Suprapubic skin (tissue), 4 donors: ENCODE results near the gene ALAS1. TPM values are rescaled to one million over a fixed set of nuclear protein-coding genes. Genes with fewer than 3 reads are reported as not detected.

ENCODE experiments used
- DNase-seq, 2 donors: peaks; one replicate each; pipeline ENCODE4 v3.0.0-alpha.2; 2019; ENCODE audit warnings: low spot score in 2 of 2
- H3K27ac ChIP-seq: fragments of 200-600 bp; sonication (generic); one replicate; pipeline ENCODE4 v1.5.1; 2019
- H3K27me3 ChIP-seq: fragments of 200-600 bp; sonication (generic); one replicate; pipeline ENCODE4 v1.5.1; 2019
- H3K36me3 ChIP-seq: fragments of 200-600 bp; sonication (generic); one replicate; pipeline ENCODE4 v1.5.1; 2019
- H3K4me1 ChIP-seq: fragments of 200-600 bp; sonication (generic); one replicate; pipeline ENCODE4 v1.5.1; 2019
- H3K4me3 ChIP-seq: fragments of 200-600 bp; sonication (generic); one replicate; pipeline ENCODE4 v1.5.1; 2019; ENCODE audit warnings: mild to moderate bottlenecking
- H3K9me3 ChIP-seq: fragments of 200-600 bp; sonication (generic); one replicate; pipeline ENCODE4 v1.5.1; 2019
- CTCF ChIP-seq, 2 donors: fragments of 200-600 bp in 1 of 2; fragments of 450-650 bp in 1 of 2; sonication (generic) in 1 of 2; IDR thresholded peaks; one replicate each; pipeline ENCODE4 v1.5.1; 2016 to 2019; ENCODE audit warnings: antibody characterized with exemption in 2 of 2, mild to moderate bottlenecking in 1 of 2, moderate library complexity in 1 of 2
- EP300 ChIP-seq: sonication (generic); formaldehyde crosslinking; IDR thresholded peaks from one replicate; pipeline ENCODE4 v1.6.1; 2017; ENCODE audit warnings: antibody characterized with exemption
- POLR2A ChIP-seq, 2 donors: fragments of 450-650 bp; IDR thresholded peaks; one replicate each; pipeline ENCODE4 v1.6.1; 2017; ENCODE audit warnings: antibody characterized with exemption in 2 of 2, mild to moderate bottlenecking in 2 of 2, moderate library complexity in 2 of 2
- POLR2AphosphoS5 ChIP-seq, 3 donors: sonication (generic); formaldehyde crosslinking; IDR thresholded peaks; one replicate each; pipeline ENCODE4 v1.6.1; 2017; ENCODE audit warnings: antibody characterized with exemption in 3 of 3
- WGBS: methylation state at CpG from one replicate; pipeline ENCODE4 v1.1.5; 2018; 5-methylcytosine and 5-hydroxymethylcytosine counted together
- total RNA-seq, 4 donors: library from RNA; depleted of rRNA; stranded (reverse); fragments of >200 nt; gene quantifications; one replicate each; pipeline ENCODE4 v1.1.0, GENCODE V29; 2016

ALAS1 gene
- total RNA-seq, 4 donors from 2014 or later = 28.8 to 54.4 (median 31.9) TPM

- Histone ChIP-seq H3K4me1 (peaks cover 67% of the 10 kb centered on the region), H3K27me3 (no peaks in the 10 kb centered on the region), H3K4me3 (no peak overlapping the region), H3K27ac (no peak overlapping the region), H3K9me3 (no peaks in the 10 kb centered on the region), H3K36me3 (no peaks in the 10 kb centered on the region)
- TF ChIP-seq CTCF (IDR thresholded peaks at IDR 0.05) (no peak), POLR2AphosphoS5 (IDR thresholded peaks at IDR 0.05) (no peak), EP300 (no peak), POLR2A (IDR thresholded peaks at IDR 0.05) (no peak)
- WGBS = 92% methylated on average over 1 of the region's 1 CpG
- DNase-seq = no peak
Measured at GRCh38 chr3:52242039-52242438, 44.1 kb downstream of the ALAS1 start.

GRCh38 chr3:52243791-52244628 is 46.0 kb downstream of the ALAS1 start:
- peaks cover 52% of the 10 kb centered on the region for H3K4me1 ChIP-seq
- no peaks in the 10 kb centered on the region for H3K9me3 ChIP-seq
- WGBS = 41% methylated on average over 7 of the region's 9 CpGs
- TF ChIP-seq CTCF (IDR thresholded peaks at IDR 0.05) = no peak
- TF ChIP-seq POLR2AphosphoS5 (IDR thresholded peaks at IDR 0.05) = no peak
- no peak for TF ChIP-seq EP300
- TF ChIP-seq POLR2A (IDR thresholded peaks at IDR 0.05) = no peak
- H3K4me3 ChIP-seq = peak overlapping the region; percentile 62
- peak overlapping the region; percentile 83 for H3K27ac ChIP-seq
- no peaks in the 10 kb centered on the region for H3K27me3 ChIP-seq
- H3K36me3 ChIP-seq = peaks cover 13% of the 10 kb centered on the region
- peak; percentile 76 to 79 for DNase-seq

- WGBS = 3% methylated on average over 8 of the region's 98 CpGs
- DNase-seq = peak; percentile 80 to 81
Measured at GRCh38 chr3:52245322-52246263, 47.6 kb downstream of the ALAS1 start, which contains the start of gene PPM1M. Gene PPM1M (plus strand): TSS chr3:52245759. CDS start chr3:52245825, 66 bp downstream.

GRCh38 chr3:52246264-52246620 is 48.3 kb downstream of the ALAS1 start:
- peaks cover 36% of the 10 kb centered on the region for H3K4me1 ChIP-seq
- H3K4me3 ChIP-seq = peak overlapping the region; percentile 62
- peak overlapping the region; percentile 83 for H3K27ac ChIP-seq
- no peaks in the 10 kb centered on the region for H3K27me3 ChIP-seq
- WGBS = 27% methylated on average over 3 of the region's 8 CpGs
- TF ChIP-seq POLR2AphosphoS5 (IDR thresholded peaks at IDR 0.05) (no peak), EP300 (no peak), CTCF (IDR thresholded peaks at IDR 0.05) (no peak), POLR2A (IDR thresholded peaks at IDR 0.05) (no peak)
- DNase-seq = no peak
- H3K9me3 ChIP-seq = no peaks in the 10 kb centered on the region
- H3K36me3 ChIP-seq = peaks cover 34% of the 10 kb centered on the region

More at GRCh38 chr3:52245322-52246263, 47.6 kb downstream of the ALAS1 start, which contains the start of gene PPM1M:
- peak within 1 kb of the TSS; percentile 83 for H3K27ac ChIP-seq
- TF ChIP-seq POLR2A (IDR thresholded peaks at IDR 0.05) (no peak), POLR2AphosphoS5 (IDR thresholded peaks at IDR 0.05) (no peak), EP300 (no peak), CTCF (IDR thresholded peaks at IDR 0.05) (no peak)
- peak within 1 kb of the TSS; percentile 62 for H3K4me3 ChIP-seq
- H3K27me3 ChIP-seq = no peaks in the 10 kb centered on the region
- H3K4me1 ChIP-seq = peaks cover 40% of the 10 kb centered on the region
- H3K36me3 ChIP-seq = peaks cover 28% of the 10 kb centered on the region
- H3K9me3 ChIP-seq = no peaks in the 10 kb centered on the region
